ENCODE measurements around the gene FGGY.

DNA sequence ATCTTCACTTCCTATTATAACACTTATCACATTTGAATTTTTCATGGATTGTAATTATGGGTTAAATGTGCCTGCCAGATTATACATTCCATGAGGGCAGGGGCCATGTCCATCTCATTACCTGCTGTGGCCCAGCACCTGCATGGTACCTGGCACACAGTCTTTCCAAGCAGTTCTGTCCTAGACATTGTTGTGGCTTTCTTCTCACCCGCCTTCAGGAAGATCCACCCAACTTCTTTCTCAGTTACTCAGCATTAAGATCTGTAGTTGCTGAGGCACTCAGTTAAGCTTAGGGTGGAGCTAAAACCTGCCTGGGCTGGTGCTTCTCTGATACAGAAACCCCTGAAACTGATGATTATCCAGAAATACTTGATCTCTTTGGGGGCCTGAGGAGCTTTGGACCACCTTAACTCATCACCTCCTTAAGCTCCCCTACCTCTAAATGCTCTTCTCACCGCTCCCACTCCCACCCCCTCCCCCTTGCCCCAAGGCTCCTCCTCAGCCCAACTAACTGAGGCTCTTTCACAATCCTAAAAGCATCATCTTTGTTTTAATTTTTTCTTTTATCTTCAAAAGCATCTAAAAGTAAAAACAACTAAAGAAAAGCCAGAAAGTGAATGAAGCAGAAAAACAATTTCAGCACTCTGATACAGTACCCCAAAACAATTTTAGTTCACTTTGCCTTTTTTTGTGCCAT lies 190.6 kb downstream of the FGGY start:
- TF ChIP-seq, protein P1, sequence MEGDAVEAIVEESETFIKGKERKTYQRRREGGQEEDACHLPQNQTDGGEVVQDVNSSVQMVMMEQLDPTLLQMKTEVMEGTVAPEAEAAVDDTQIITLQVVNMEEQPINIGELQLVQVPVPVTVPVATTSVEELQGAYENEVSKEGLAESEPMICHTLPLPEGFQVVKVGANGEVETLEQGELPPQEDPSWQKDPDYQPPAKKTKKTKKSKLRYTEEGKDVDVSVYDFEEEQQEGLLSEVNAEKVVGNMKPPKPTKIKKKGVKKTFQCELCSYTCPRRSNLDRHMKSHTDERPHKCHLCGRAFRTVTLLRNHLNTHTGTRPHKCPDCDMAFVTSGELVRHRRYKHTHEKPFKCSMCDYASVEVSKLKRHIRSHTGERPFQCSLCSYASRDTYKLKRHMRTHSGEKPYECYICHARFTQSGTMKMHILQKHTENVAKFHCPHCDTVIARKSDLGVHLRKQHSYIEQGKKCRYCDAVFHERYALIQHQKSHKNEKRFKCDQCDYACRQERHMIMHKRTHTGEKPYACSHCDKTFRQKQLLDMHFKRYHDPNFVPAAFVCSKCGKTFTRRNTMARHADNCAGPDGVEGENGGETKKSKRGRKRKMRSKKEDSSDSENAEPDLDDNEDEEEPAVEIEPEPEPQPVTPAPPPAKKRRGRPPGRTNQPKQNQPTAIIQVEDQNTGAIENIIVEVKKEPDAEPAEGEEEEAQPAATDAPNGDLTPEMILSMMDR (IDR thresholded peaks at IDR 0.05; ENCODE audit: extremely low read depth in 1 of 2, insufficient read depth in 1 of 2, low read depth in 1 of 2, low read length in 2 of 2) = no peak
- no peak for TF ChIP-seq EZH2 (IDR thresholded peaks at IDR 0.05; ENCODE audit: borderline replicate concordance, low read depth, low read length, severe bottlenecking)
- no peak for TF ChIP-seq MYC (IDR thresholded peaks at IDR 0.05; ENCODE audit: low read depth, low read length)
- no peak for TF ChIP-seq POLR2AphosphoS5 (IDR thresholded peaks at IDR 0.05; ENCODE audit: insufficient read depth, low read depth, low read length)
- TF ChIP-seq, protein P2, sequence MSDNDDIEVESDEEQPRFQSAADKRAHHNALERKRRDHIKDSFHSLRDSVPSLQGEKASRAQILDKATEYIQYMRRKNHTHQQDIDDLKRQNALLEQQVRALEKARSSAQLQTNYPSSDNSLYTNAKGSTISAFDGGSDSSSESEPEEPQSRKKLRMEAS (IDR thresholded peaks at IDR 0.05; ENCODE audit: insufficient read depth, insufficient read length) = no peak

All from endothelial cell of umbilical vein (primary cell).